HG03521 (cell line): Measurements from ENCODE around the gene CACNA2D2.

ENCODE experiments used
- ATAC-seq: cut with Tn5 transposase; IDR thresholded peaks from one replicate; pipeline ENCODE4 v1.9.1; 2021; ENCODE audit warnings: mild to moderate bottlenecking, moderate library complexity; ENCODE audit not compliant: unreplicated experiment

Gene CACNA2D2

GRCh38 chr3:50408443-50408944, 94.9 kb downstream of the CACNA2D2 start:
- ATAC-seq, result no peak

- no peak for ATAC-seq
Measured at GRCh38 chr3:50406487-50406886, 96.9 kb downstream of the CACNA2D2 start.

- no peak for ATAC-seq
Measured at GRCh38 chr3:50405249-50405648, 98.2 kb downstream of the CACNA2D2 start.

GRCh38 chr3:50401978-50402595, 101.3 kb downstream of the CACNA2D2 start:
- ATAC-seq, result no peak

GRCh38 chr3:50396502-50396901, 106.9 kb downstream of the CACNA2D2 start:
- ATAC-seq, result no peak

- no peak for ATAC-seq
Measured at GRCh38 chr3:50395070-50395860, 108.2 kb downstream of the CACNA2D2 start.

GRCh38 chr3:50393061-50393460, 110.4 kb downstream of the CACNA2D2 start:
- no peak for ATAC-seq

- no peak for ATAC-seq
Measured at GRCh38 chr3:50392101-50392715, 111.2 kb downstream of the CACNA2D2 start.

GRCh38 chr3:50390508-50391224, 112.8 kb downstream of the CACNA2D2 start:
- ATAC-seq, result no peak

- ATAC-seq, result no peak
Measured at GRCh38 chr3:50389414-50389767, 114.0 kb downstream of the CACNA2D2 start.

GRCh38 chr3:50388720-50389413, 114.6 kb downstream of the CACNA2D2 start:
- ATAC-seq, result no peak

- no peak for ATAC-seq
Measured at GRCh38 chr3:50388016-50388719, 115.3 kb downstream of the CACNA2D2 start.

GRCh38 chr3:50385754-50386153, 117.7 kb downstream of the CACNA2D2 start:
- ATAC-seq, result no peak

- no peak for ATAC-seq
Measured at GRCh38 chr3:50383750-50384149, 119.7 kb downstream of the CACNA2D2 start.

GRCh38 chr3:50382722-50383121, 120.7 kb downstream of the CACNA2D2 start:
- no peak for ATAC-seq

- no peak for ATAC-seq
Measured at GRCh38 chr3:50381383-50381782, 122.1 kb downstream of the CACNA2D2 start.

- ATAC-seq, result no peak
Measured at GRCh38 chr3:50380405-50381085, 122.9 kb downstream of the CACNA2D2 start.

- no peak for ATAC-seq
Measured at GRCh38 chr3:50378757-50379156, 124.7 kb downstream of the CACNA2D2 start.

- no peak for ATAC-seq
Measured at GRCh38 chr3:50378024-50378423, 125.4 kb downstream of the CACNA2D2 start.
